ENCODE data around the gene GRAMD1B. TPM values are rescaled to one million over a fixed set of nuclear protein-coding genes. Genes with fewer than 3 reads are reported as not detected.
"Not testable (repeated sequence)": the region's sequence is repeated elsewhere in the genome, so short reads cannot be mapped to it uniquely, and the experiment has no call there.

Gene GRAMD1B
- total RNA-seq, 2 donors from 2014 or later, result 1.7 to 1.9 TPM

GRCh38 chr11:123461164-123461563 is 31.1 kb downstream of the GRAMD1B start:
- H3K4me1 ChIP-seq, result no peaks in the 10 kb centered on the region
- DNase-seq, result no peak
- H3K4me3 ChIP-seq, result no peak overlapping the region
- H3K27ac ChIP-seq, result no peak overlapping the region
- H3K36me3 ChIP-seq, result no peaks in the 10 kb centered on the region
- no peaks in the 10 kb centered on the region for H3K27me3 ChIP-seq
- H3K9me3 ChIP-seq, result no peaks in the 10 kb centered on the region
- no peak for TF ChIP-seq CTCF (IDR thresholded peaks at IDR 0.05)
- intact Hi-C loops (cut with DNase I), result no loop called here
- no peak overlapping the region for H3K9ac ChIP-seq (ENCODE audit: low read depth in 2 of 2, low read length in 2 of 2)

- H3K36me3 ChIP-seq; H3K9me3 ChIP-seq; intact Hi-C loops (cut with DNase I); H3K4me1 ChIP-seq; H3K27me3 ChIP-seq; DNase-seq; H3K4me3 ChIP-seq; H3K9ac ChIP-seq (ENCODE audit: low read depth in 2 of 2, low read length in 2 of 2); H3K27ac ChIP-seq: not testable (repeated sequence)
These were observed 35.6 kb downstream of the GRAMD1B start for GRCh38 chr11:123465667-123466066.

- H3K4me1 ChIP-seq; H3K27me3 ChIP-seq; H3K9me3 ChIP-seq; intact Hi-C loops (cut with DNase I); DNase-seq; H3K4me3 ChIP-seq; H3K36me3 ChIP-seq; H3K27ac ChIP-seq; H3K9ac ChIP-seq (ENCODE audit: low read depth in 2 of 2, low read length in 2 of 2): not testable (repeated sequence)
These were observed 36.1 kb downstream of the GRAMD1B start for GRCh38 chr11:123466172-123466571.

- TF ChIP-seq CTCF (IDR thresholded peaks at IDR 0.05), result no peak
- intact Hi-C loops (cut with DNase I), result no loop called here
- Histone ChIP-seq H3K4me1 (no peaks in the 10 kb centered on the region), H3K27ac (no peak overlapping the region), H3K27me3 (no peaks in the 10 kb centered on the region), H3K36me3 (no peaks in the 10 kb centered on the region), H3K9ac (ENCODE audit: low read depth in 2 of 2, low read length in 2 of 2) (no peak overlapping the region), H3K9me3 (no peaks in the 10 kb centered on the region), H3K4me3 (no peak overlapping the region)
- DNase-seq, result no peak
These were observed 39.0 kb downstream of the GRAMD1B start for GRCh38 chr11:123469089-123469488.

- H3K4me1 ChIP-seq, result no peaks in the 10 kb centered on the region
- H3K36me3 ChIP-seq, result no peaks in the 10 kb centered on the region
- no peak overlapping the region for H3K27ac ChIP-seq
- H3K9ac ChIP-seq (ENCODE audit: low read depth in 2 of 2, low read length in 2 of 2), result no peak overlapping the region
- TF ChIP-seq CTCF (IDR thresholded peaks at IDR 0.05), result no peak
- intact Hi-C loops (cut with DNase I), result no loop called here
- H3K27me3 ChIP-seq, result no peaks in the 10 kb centered on the region
- no peak for DNase-seq
- H3K9me3 ChIP-seq, result no peaks in the 10 kb centered on the region
- H3K4me3 ChIP-seq, result no peak overlapping the region
These were observed 39.5 kb downstream of the GRAMD1B start for GRCh38 chr11:123469586-123469985.

- H3K27ac ChIP-seq, result no peak overlapping the region
- H3K4me1 ChIP-seq, result no peaks in the 10 kb centered on the region
- TF ChIP-seq CTCF (IDR thresholded peaks at IDR 0.05), result no peak
- intact Hi-C loops (cut with DNase I), result no loop called here
- no peak overlapping the region for H3K9ac ChIP-seq (ENCODE audit: low read depth in 2 of 2, low read length in 2 of 2)
- no peaks in the 10 kb centered on the region for H3K9me3 ChIP-seq
- DNase-seq, result no peak
- no peaks in the 10 kb centered on the region for H3K36me3 ChIP-seq
- no peak overlapping the region for H3K4me3 ChIP-seq
- H3K27me3 ChIP-seq, result no peaks in the 10 kb centered on the region
These were observed 40.8 kb downstream of the GRAMD1B start for GRCh38 chr11:123470842-123471241.
